Sigmoid colon (tissue), 7 donors: ENCODE measurements around the gene MX1. TPM values are rescaled to one million over a fixed set of nuclear protein-coding genes. Genes with fewer than 3 reads are reported as not detected.
"Not testable (repeated sequence)": the region's sequence is repeated elsewhere in the genome, so short reads cannot be mapped to it uniquely, and the experiment has no call there.

Experiments
- DNase-seq: peaks from one replicate; pipeline ENCODE4 v3.0.0-alpha.2; 2019
- H3K27ac ChIP-seq, 4 donors: fragments of 200-600 bp; sonication (generic); one replicate each; pipeline ENCODE4 v1.5.1; 2016 to 2019; ENCODE audit warnings: mild to moderate bottlenecking in 1 of 4
- H3K27me3 ChIP-seq, 3 donors: fragments of 200-600 bp; sonication (generic); one replicate each; pipeline ENCODE4 v1.5.1; 2019; ENCODE audit warnings: mild to moderate bottlenecking in 1 of 3
- H3K36me3 ChIP-seq, 4 donors: fragments of 200-600 bp; sonication (generic); one replicate each; pipeline ENCODE4 v1.5.1; 2016 to 2019
- H3K4me1 ChIP-seq, 4 donors: fragments of 200-600 bp; sonication (generic); one replicate each; pipeline ENCODE4 v1.5.1; 2017 to 2019
- H3K4me3 ChIP-seq, 4 donors: fragments of 200-600 bp; sonication (generic); one replicate each; pipeline ENCODE4 v1.5.1; 2017 to 2019; ENCODE audit warnings: mild to moderate bottlenecking in 2 of 4, moderate library complexity in 1 of 4
- H3K9me3 ChIP-seq, 4 donors: fragments of 200-600 bp in 3 of 4; sonication (generic) in 3 of 4; one replicate each; pipeline versions ENCODE4 v1.5.1 to v1.6.1; 2013 to 2019
- EP300 ChIP-seq, 4 donors: sonication (generic); formaldehyde crosslinking; IDR thresholded peaks; one replicate each; pipeline ENCODE4 v1.6.1; 2017; ENCODE audit warnings: antibody characterized with exemption in 4 of 4
- POLR2A ChIP-seq, 2 donors: fragments of 450-650 bp; IDR thresholded peaks; one replicate each; pipeline ENCODE4 v1.6.1; 2016; ENCODE audit warnings: antibody characterized with exemption in 2 of 2, mild to moderate bottlenecking in 2 of 2, moderate library complexity in 2 of 2
- POLR2AphosphoS5 ChIP-seq, 4 donors: sonication (generic); formaldehyde crosslinking; IDR thresholded peaks; one replicate each; pipeline ENCODE4 v1.6.1; 2017; ENCODE audit warnings: antibody characterized with exemption in 4 of 4
- WGBS, 2 donors: extraction: QIAGEN DNeasy Blood & Tissue Kit; methylation state at CpG; one replicate each; pipeline ENCODE4 v1.1.7; 2013; 5-methylcytosine and 5-hydroxymethylcytosine counted together
- intact Hi-C: fragments of 100-400 bp; cut with DNase I; formaldehyde crosslinking; loops from one replicate; pipeline ENCODE4 v1.15.1; 2023
- polyA plus RNA-seq, 3 donors: library from polyadenylated mRNA; stranded (reverse); fragments of 200-250 nt; gene quantifications; one replicate each; pipeline ENCODE4 v1.2.3, GENCODE V29; 2013
- total RNA-seq, 4 donors: library from RNA; depleted of rRNA; stranded (reverse); fragments of >200 nt; gene quantifications; one replicate each; pipeline ENCODE4 v1.1.0, GENCODE V29; 2016
- TF ChIP-seq, protein P1 (sequence below), 4 experiments: fragments of 450-650 bp in 3 of 4; fragments of 200-600 bp in 1 of 4; IDR thresholded peaks; one replicate each; pipeline ENCODE4 v1.5.1; 2016 to 2019; ENCODE audit warnings: antibody characterized with exemption in 4 of 4, mild to moderate bottlenecking in 3 of 4, moderate library complexity in 2 of 4
- donor health status: healthy with polysubstance abuse.
- donor health status: Bipolar disorder and iron deficiency.
- donor health status: healthy.

Gene MX1
- total and polyA plus RNA-seq, 7 donors: 8.6 to 76.7 (median 27.8) TPM

DNA sequence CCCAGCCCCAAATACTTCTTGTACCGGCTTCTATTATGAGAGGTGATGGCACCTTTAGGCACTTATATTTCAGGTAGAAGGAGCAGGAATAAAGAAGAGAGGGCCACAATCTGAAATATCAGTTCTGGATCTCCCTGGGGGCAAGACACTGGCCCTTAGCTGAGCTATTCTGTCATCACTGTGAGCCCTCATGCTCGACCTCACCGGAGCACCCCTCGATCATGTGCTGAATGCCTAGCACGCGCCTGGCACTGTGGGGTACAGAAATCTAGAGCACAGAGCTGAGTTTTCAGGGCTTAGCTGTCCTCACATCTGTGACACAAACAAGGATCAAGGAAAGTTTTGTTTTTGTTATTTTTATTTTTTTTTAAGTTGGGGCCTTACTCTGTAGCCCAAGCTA, 7.6 kb upstream of the MX1 start:
- intact Hi-C loops: loop anchor here (10.0 kb wide), 1 partner anchor 54 kb away; the partner anchor contains the start of gene MX2
- WGBS, 2 donors: 95 to 96% methylated on average over 6 of the region's 6 CpGs
- Histone ChIP-seq H3K4me1 (peaks cover 0 to 12% (median 8%) of the 10 kb centered on the region in 4 donors), H3K27ac (peak overlapping the region in 1 of 4 donors; percentile 85), H3K4me3 (no peak overlapping the region), H3K27me3 (no peaks in the 10 kb centered on the region), H3K9me3 (peaks cover 0 to 2% (median 1%) of the 10 kb centered on the region in 4 donors), H3K36me3 (no peaks in the 10 kb centered on the region)
- DNase-seq: no peak
- TF ChIP-seq EP300 (IDR thresholded peaks at IDR 0.05) (no peak), POLR2A (IDR thresholded peaks at IDR 0.05) (no peak), POLR2AphosphoS5 (IDR thresholded peaks at IDR 0.05) (no peak)
- TF ChIP-seq, protein P1, sequence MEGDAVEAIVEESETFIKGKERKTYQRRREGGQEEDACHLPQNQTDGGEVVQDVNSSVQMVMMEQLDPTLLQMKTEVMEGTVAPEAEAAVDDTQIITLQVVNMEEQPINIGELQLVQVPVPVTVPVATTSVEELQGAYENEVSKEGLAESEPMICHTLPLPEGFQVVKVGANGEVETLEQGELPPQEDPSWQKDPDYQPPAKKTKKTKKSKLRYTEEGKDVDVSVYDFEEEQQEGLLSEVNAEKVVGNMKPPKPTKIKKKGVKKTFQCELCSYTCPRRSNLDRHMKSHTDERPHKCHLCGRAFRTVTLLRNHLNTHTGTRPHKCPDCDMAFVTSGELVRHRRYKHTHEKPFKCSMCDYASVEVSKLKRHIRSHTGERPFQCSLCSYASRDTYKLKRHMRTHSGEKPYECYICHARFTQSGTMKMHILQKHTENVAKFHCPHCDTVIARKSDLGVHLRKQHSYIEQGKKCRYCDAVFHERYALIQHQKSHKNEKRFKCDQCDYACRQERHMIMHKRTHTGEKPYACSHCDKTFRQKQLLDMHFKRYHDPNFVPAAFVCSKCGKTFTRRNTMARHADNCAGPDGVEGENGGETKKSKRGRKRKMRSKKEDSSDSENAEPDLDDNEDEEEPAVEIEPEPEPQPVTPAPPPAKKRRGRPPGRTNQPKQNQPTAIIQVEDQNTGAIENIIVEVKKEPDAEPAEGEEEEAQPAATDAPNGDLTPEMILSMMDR (IDR thresholded peaks at IDR 0.05): no peak

DNA sequence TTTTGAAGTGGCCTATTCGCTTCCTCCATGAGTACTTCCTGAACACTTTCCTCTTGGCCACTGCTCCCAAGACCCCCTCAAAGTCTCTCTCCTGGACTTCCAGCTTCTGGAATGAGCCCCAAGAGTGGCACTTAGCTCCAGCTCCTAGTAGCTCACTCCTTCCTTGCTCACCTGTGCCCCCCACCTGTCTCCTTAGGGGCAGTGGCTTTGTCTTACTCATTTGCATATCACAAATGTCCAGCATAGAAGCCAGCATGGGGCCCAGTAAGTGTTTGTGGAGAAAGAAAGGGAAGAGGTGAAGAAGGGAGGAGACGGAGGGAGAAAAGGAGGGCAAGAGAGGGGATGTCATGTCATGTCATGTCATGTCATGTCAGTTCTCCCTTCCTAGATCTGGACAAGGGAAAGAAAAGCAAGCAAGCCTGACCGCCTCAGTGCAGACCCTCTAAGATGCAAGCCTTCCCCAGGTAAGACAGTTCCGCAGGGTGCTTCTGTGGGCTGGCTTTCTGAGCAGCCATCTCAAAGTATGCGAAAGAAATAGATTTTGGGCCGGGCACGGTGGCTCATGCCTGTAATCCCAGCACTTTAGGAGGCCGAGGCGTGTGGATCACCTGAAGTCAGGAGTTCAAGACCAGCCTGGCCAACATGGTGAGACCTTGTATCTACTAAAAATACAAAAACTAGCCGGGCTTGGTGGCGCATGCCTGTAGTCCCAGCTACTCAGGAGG, 6.9 kb upstream of the MX1 start:
- Histone ChIP-seq H3K4me3 (no peak overlapping the region), H3K9me3 (peaks cover 0 to 2% (median 1%) of the 10 kb centered on the region in 4 donors), H3K4me1 (peaks cover 0 to 12% (median 8%) of the 10 kb centered on the region in 4 donors), H3K27ac (peak overlapping the region; percentile 84 to 90 (median 86)), H3K27me3 (no peaks in the 10 kb centered on the region), H3K36me3 (no peaks in the 10 kb centered on the region)
- WGBS, 2 donors: 95 to 96% methylated on average over 11 of the region's 11 CpGs
- intact Hi-C loops: loop anchor here (10.0 kb wide), 1 partner anchor 54 kb away; the partner anchor contains the start of gene MX2
- no peak for DNase-seq
- TF ChIP-seq EP300 (IDR thresholded peaks at IDR 0.05) (no peak), POLR2A (IDR thresholded peaks at IDR 0.05) (no peak), POLR2AphosphoS5 (IDR thresholded peaks at IDR 0.05) (no peak)
- TF ChIP-seq, protein P1 (IDR thresholded peaks at IDR 0.05): no peak

DNA sequence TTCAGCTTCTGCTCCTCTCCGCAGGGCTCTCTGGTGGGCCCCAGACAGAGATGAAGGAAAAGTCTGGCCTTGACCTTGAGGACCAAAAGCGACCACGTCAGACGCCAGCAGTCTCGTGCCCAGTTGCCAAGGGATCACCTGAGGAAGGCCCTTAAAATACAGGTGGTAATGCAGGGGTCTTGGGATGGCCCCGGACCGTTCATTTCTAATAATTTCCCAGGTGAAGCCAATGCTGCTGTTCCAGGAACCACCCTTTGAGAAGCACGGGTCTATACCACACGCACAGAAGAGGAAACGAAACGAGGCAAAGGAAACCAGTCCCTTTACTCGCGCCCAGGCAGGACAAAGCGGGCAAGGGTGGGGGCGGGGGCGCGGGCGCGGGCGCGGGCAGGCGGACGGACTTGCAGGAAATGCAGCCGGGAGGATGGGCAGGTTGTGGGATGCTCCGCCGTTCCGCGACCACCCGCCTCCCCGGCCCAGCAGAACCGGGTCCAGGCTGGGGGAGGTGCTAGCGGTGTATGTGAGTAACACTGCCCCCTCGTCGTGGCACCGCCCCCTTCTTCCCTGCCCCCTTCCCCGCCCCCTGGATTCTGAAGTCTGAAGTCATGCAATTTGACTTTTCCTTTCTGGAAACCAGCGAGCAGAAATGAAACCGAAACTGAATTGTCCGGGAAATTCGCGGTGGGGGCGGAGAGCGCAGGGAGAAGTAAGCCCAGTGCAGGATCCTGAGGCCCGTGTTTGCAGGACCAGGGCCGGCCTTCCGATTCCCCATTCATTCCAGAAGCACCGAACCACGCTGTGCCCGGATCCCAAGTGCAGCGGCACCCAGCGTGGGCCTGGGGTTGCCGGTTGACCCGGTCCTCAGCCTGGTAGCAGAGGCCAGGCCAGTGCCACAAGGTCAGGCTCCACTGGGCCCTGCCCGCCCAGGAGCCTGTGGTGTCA, 5.8 kb upstream of the MX1 start:
- H3K4me3 ChIP-seq: peak overlapping the region; percentile 62 to 69 (median 67)
- peak; percentile 38 to 77 (median 62) for TF ChIP-seq POLR2AphosphoS5 (IDR thresholded peaks at IDR 0.05)
- TF ChIP-seq POLR2A (IDR thresholded peaks at IDR 0.05): no peak
- intact Hi-C loops: loop anchor here (10.0 kb wide), 2 partner anchors 55 to 815 kb away; partner anchors contain the start of gene MX2
- H3K27me3 ChIP-seq: no peaks in the 10 kb centered on the region
- H3K9me3 ChIP-seq: no peaks in the 10 kb centered on the region
- H3K36me3 ChIP-seq: no peaks in the 10 kb centered on the region
- WGBS, 2 donors: 4 to 7% methylated on average over 54 of the region's 54 CpGs
- peak; percentile 92 for DNase-seq
- peak overlapping the region; percentile 84 to 90 (median 86) for H3K27ac ChIP-seq
- peaks cover 0 to 12% (median 8%) of the 10 kb centered on the region in 4 donors for H3K4me1 ChIP-seq

DNA sequence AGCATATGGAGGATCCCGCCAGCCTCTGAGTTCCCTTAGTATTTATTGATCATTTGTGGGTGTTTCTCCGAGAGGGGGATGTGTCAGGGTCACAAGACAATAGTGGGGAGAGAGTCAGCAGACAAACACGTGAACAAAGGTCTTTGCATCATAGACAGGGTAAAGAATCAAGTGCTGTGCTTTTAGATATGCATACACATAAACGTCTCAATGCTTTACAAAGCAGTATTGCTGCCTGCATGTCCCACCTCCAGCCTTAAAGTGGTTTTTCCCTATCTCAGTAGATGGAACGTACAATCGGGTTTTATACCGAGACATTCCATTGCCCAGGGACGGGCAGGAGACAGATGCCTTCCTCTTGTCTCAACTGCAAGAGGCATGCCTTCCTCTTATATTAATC, 5.0 kb upstream of the MX1 start:
- not testable (repeated sequence) for H3K9me3 ChIP-seq, H3K27me3 ChIP-seq, H3K36me3 ChIP-seq, DNase-seq
- intact Hi-C loops: loop anchor here (10.0 kb wide), 1 partner anchor 814 kb away; no protein-coding TSS in a partner anchor
- H3K4me1 ChIP-seq: peaks cover 0 to 18% (median 8%) of the 10 kb centered on the region in 4 donors
- peak overlapping the region; percentile 84 to 90 (median 86) for H3K27ac ChIP-seq
- 57 to 63% methylated on average over 6 to 7 of the region's 8 CpGs for WGBS, 2 donors
- peak overlapping the region; percentile 62 to 69 (median 67) for H3K4me3 ChIP-seq

DNA sequence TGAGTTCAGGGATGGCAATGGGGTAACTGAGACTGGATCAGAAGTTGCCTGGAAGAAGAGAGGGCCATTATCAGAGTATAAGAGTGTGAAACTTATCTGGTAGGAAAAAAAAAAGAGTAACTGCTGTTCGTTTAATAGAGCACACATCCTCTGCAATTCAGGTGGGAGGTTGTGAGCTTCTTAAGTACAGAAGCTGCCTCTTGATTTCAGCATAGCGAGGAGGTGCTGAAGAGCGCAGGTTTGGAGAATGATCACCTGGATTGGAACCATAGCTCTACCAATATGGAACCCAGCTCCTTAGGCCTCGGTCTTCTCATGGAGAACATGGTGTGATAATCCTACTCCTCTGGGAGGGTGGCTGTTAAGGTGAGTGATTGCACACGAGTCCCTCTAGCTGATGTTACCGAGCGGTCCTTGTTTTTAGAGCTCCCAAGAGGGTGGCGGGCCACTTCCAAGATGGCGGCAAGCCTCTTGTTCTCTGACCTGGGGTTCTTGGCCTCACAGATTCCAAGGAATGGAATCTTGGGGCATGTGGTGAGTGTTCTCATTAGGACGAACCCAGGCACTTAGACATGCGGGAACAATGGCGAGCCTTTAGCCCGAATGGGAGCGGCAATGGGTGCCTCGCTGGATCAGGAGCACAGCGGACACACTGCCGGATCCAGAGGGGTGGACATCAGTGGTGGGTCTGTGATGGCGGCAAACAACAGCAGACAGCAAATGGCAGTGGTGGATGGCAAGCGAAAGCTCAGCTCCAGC, 3.3 kb upstream of the MX1 start:
- TF ChIP-seq, protein P1 (IDR thresholded peaks at IDR 0.05): no peak
- no peak for TF ChIP-seq POLR2AphosphoS5 (IDR thresholded peaks at IDR 0.05)
- no peak for TF ChIP-seq POLR2A (IDR thresholded peaks at IDR 0.05)
- TF ChIP-seq EP300 (IDR thresholded peaks at IDR 0.05): no peak
- H3K27me3 ChIP-seq: no peaks in the 10 kb centered on the region
- 93 to 97% methylated on average over 19 of the region's 19 CpGs for WGBS, 2 donors
- no peak overlapping the region for H3K27ac ChIP-seq
- no peaks in the 10 kb centered on the region for H3K36me3 ChIP-seq
- no peak for DNase-seq
- intact Hi-C loops: loop anchor here (10.0 kb wide), 1 partner anchor 812 kb away; no protein-coding TSS in a partner anchor
- no peaks in the 10 kb centered on the region for H3K9me3 ChIP-seq
- H3K4me3 ChIP-seq: no peak overlapping the region
- H3K4me1 ChIP-seq: peaks cover 0 to 28% (median 13%) of the 10 kb centered on the region in 4 donors

DNA sequence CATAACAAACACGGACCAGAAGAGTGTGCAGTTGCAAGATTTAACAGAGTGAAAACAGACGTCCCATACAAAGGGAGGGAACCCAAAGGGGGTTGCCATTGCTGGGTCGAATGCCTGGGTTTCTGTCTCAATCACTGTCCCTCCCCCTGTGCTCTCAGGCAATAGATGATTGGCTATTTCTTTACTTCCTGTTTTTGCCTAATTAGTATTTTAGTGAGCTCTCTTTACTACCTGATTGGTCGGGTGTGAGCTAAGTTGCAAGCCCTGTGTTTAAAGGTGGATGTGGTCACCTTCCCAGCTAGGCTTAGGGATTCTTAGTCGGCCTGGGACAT, 2.8 kb upstream of the MX1 start:
- intact Hi-C loops: loop anchor here (10.0 kb wide), 1 partner anchor 812 kb away; no protein-coding TSS in a partner anchor
- not testable (repeated sequence) for H3K27ac ChIP-seq, H3K36me3 ChIP-seq, DNase-seq, H3K4me3 ChIP-seq, H3K27me3 ChIP-seq, H3K9me3 ChIP-seq
- WGBS, 2 donors: 75 to 80% methylated on average over 5 of the region's 5 CpGs
- peaks cover 0 to 28% (median 13%) of the 10 kb centered on the region in 4 donors for H3K4me1 ChIP-seq
